Common myeloid progenitor, CD34-positive (primary cell): Measurements from ENCODE around the gene ZNF644.

Experiments
- CTCF ChIA-PET: fragments of 350-600 bp; sonication (Branson Sonifier 250); formaldehyde crosslinking; loops from one replicate; lab custom pipeline; 2021; ENCODE audit warnings: antibody characterized with exemption; lab: Charles Lee
- POLR2A ChIA-PET: fragments of 350-600 bp; sonication (Branson Sonifier 250); formaldehyde crosslinking; loops from one replicate; lab custom pipeline; 2021; ENCODE audit warnings: antibody characterized with exemption; lab: Charles Lee
- DNase-seq, 3 donors: peaks; one replicate each; pipeline versions ENCODE4 v3.0.0 to v3.0.0-alpha.2; 2013
- H3K27ac ChIP-seq, 2 experiments: 1 replicate in 1 of 2; 2 replicates in 1 of 2; pipeline ENCODE4 v1.7.0; 2013; ENCODE audit warnings: inconsistent platforms in 2 of 2, low read length in 2 of 2, mild to moderate bottlenecking in 2 of 2, low read depth in 1 of 2, moderate library complexity in 1 of 2; ENCODE audit not compliant: severe bottlenecking in 2 of 2, insufficient read depth in 1 of 2, poor library complexity in 1 of 2
- H3K27me3 ChIP-seq, 5 experiments: replicated peaks in 2 of 5; 1 replicate in 3 of 5; 2 replicates in 2 of 5; pipeline versions ENCODE4 v1.6.1 to v1.7.0; 2013; ENCODE audit warnings: low read length in 4 of 5, mild to moderate bottlenecking in 2 of 5, moderate library complexity in 2 of 5, inconsistent platforms in 1 of 5; ENCODE audit not compliant: insufficient read depth in 5 of 5, control insufficient read depth in 4 of 5
- H3K36me3 ChIP-seq, 4 experiments: 1 replicate in 2 of 4; 2 replicates in 2 of 4; pipeline versions ENCODE4 v1.6.1 to v1.7.0; 2013; ENCODE audit warnings: low read length in 3 of 4, control low read depth in 1 of 4, mild to moderate bottlenecking in 1 of 4; ENCODE audit not compliant: control insufficient read depth in 4 of 4, insufficient read depth in 4 of 4
- H3K4me1 ChIP-seq, 4 experiments: 1 replicate in 3 of 4; 2 replicates in 1 of 4; pipeline versions ENCODE4 v1.6.1 to v1.7.1; 2013; ENCODE audit warnings: low read length in 3 of 4, mild to moderate bottlenecking in 3 of 4, control low read depth in 1 of 4, inconsistent platforms in 1 of 4, moderate library complexity in 1 of 4; ENCODE audit not compliant: control insufficient read depth in 4 of 4, insufficient read depth in 4 of 4; ENCODE audit errors: control extremely low read depth in 1 of 4
- H3K4me3 ChIP-seq, 7 experiments: 1 replicate in 4 of 7; 2 replicates in 3 of 7; pipeline versions ENCODE4 v1.5.1 to v1.7.0; 2013; ENCODE audit warnings: mild to moderate bottlenecking in 7 of 7, low read length in 6 of 7, moderate library complexity in 6 of 7, inconsistent platforms in 2 of 7, low read depth in 2 of 7, control low read depth in 1 of 7; ENCODE audit not compliant: insufficient read depth in 4 of 7, control insufficient read depth in 1 of 7; ENCODE audit errors: extremely low read depth in 1 of 7
- H3K9me3 ChIP-seq, 5 experiments: 1 replicate in 4 of 5; 2 replicates in 1 of 5; pipeline versions ENCODE4 v1.6.1 to v1.7.1; 2013; ENCODE audit warnings: low read length in 4 of 5, mild to moderate bottlenecking in 2 of 5, inconsistent platforms in 1 of 5, low read depth in 1 of 5, moderate library complexity in 1 of 5; ENCODE audit not compliant: control insufficient read depth in 4 of 5, insufficient read depth in 2 of 5; ENCODE audit errors: control extremely low read depth in 1 of 5
- WGBS: methylation state at CpG from one replicate; pipeline ENCODE4 v1.1.5; 2013; ENCODE audit not compliant: insufficient coverage; 5-methylcytosine and 5-hydroxymethylcytosine counted together

The ZNF644 gene

GRCh38 chr1:90926971-90927370 is 94.9 kb downstream of the ZNF644 start:
- Histone ChIP-seq H3K4me1 (peaks cover 0 to 14% (median 0%) of the 10 kb centered on the region in 4 experiments), H3K36me3 (peaks cover 4 to 19% (median 15%) of the 10 kb centered on the region in 4 experiments), H3K27me3 (no peaks in the 10 kb centered on the region), H3K9me3 (peaks cover 2 to 4% (median 3%) of the 10 kb centered on the region in 5 experiments), H3K27ac (no peak overlapping the region), H3K4me3 (no peak overlapping the region)
- no peak for DNase-seq
- 100% methylated on average over 1 of the region's 3 CpGs for WGBS
- ChIA-PET POLR2A (interaction anchor here (0.6 kb wide), 1 partner anchor 15 kb away, joined by 3 read pairs; no protein-coding TSS in a partner anchor), CTCF (no interaction called here)

GRCh38 chr1:90925928-90926869 is 95.6 kb downstream of the ZNF644 start:
- H3K27me3 ChIP-seq = no peaks in the 10 kb centered on the region
- peak in 2 of 3 donors; percentile 10 to 20 for DNase-seq
- no peak overlapping the region for H3K4me3 ChIP-seq
- peaks cover 0 to 14% (median 0%) of the 10 kb centered on the region in 4 experiments for H3K4me1 ChIP-seq
- H3K9me3 ChIP-seq = peaks cover 2 to 4% (median 3%) of the 10 kb centered on the region in 5 experiments
- whole genome bisulfite sequencing = 83% methylated on average over 1 of the region's 1 CpG
- POLR2A ChIA-PET = no interaction called here
- no peak overlapping the region for H3K27ac ChIP-seq
- CTCF ChIA-PET = no interaction called here
- H3K36me3 ChIP-seq = peaks cover 4 to 19% (median 15%) of the 10 kb centered on the region in 4 experiments

GRCh38 chr1:90924982-90925381 is 96.9 kb downstream of the ZNF644 start:
- peaks cover 0 to 14% (median 0%) of the 10 kb centered on the region in 4 experiments for H3K4me1 ChIP-seq
- H3K4me3 ChIP-seq = no peak overlapping the region
- H3K9me3 ChIP-seq = peaks cover 2 to 4% (median 3%) of the 10 kb centered on the region in 5 experiments
- DNase-seq = no peak
- ChIA-PET POLR2A (no interaction called here), CTCF (interaction anchor here (1.1 to 1.4 kb wide), 2 partner anchors 11 to 31 kb away, joined by 3 to 7 read pairs; no protein-coding TSS in a partner anchor)
- no peak overlapping the region for H3K27ac ChIP-seq
- peaks cover 4 to 19% (median 14%) of the 10 kb centered on the region in 4 experiments for H3K36me3 ChIP-seq
- 100% methylated on average over 1 of the region's 4 CpGs for WGBS
- H3K27me3 ChIP-seq = no peaks in the 10 kb centered on the region

GRCh38 chr1:90922996-90923395 is 98.8 kb downstream of the ZNF644 start:
- WGBS = 100% methylated on average over 1 of the region's 2 CpGs
- no peaks in the 10 kb centered on the region for H3K27me3 ChIP-seq
- peaks cover 0 to 14% (median 3%) of the 10 kb centered on the region in 4 experiments for H3K4me1 ChIP-seq
- H3K36me3 ChIP-seq = peaks cover 0 to 15% (median 13%) of the 10 kb centered on the region in 4 experiments
- ChIA-PET CTCF (interaction anchor here (0.9 to 1.8 kb wide), 2 partner anchors 15 to 103 kb away, joined by 3 to 4 read pairs; no protein-coding TSS in a partner anchor), POLR2A (no interaction called here)
- no peak overlapping the region for H3K4me3 ChIP-seq
- no peak for DNase-seq
- H3K27ac ChIP-seq = no peak overlapping the region
- peaks cover 0 to 4% (median 3%) of the 10 kb centered on the region in 5 experiments for H3K9me3 ChIP-seq

GRCh38 chr1:90922202-90922601 is 99.6 kb downstream of the ZNF644 start:
- peaks cover 0 to 18% (median 13%) of the 10 kb centered on the region in 4 experiments for H3K36me3 ChIP-seq
- ChIA-PET POLR2A (no interaction called here), CTCF (interaction anchor here (0.9 to 1.8 kb wide), 2 partner anchors 16 to 104 kb away, joined by 3 to 4 read pairs; no protein-coding TSS in a partner anchor)
- no peaks in the 10 kb centered on the region for H3K27me3 ChIP-seq
- no CpG with 5 or more reads among the region's 3 CpGs for WGBS
- H3K27ac ChIP-seq = no peak overlapping the region
- peaks cover 0 to 4% (median 3%) of the 10 kb centered on the region in 5 experiments for H3K9me3 ChIP-seq
- no peak overlapping the region for H3K4me3 ChIP-seq
- peaks cover 0 to 14% (median 3%) of the 10 kb centered on the region in 4 experiments for H3K4me1 ChIP-seq
- DNase-seq = no peak

- H3K4me3 ChIP-seq = no peak overlapping the region
- no peaks in the 10 kb centered on the region for H3K9me3 ChIP-seq
- H3K27ac ChIP-seq = no peak overlapping the region
- peaks cover 0 to 9% (median 3%) of the 10 kb centered on the region in 4 experiments for H3K4me1 ChIP-seq
- no peak for DNase-seq
- CTCF ChIA-PET = no interaction called here
- peaks cover 2 to 19% (median 12%) of the 10 kb centered on the region in 4 experiments for H3K36me3 ChIP-seq
- WGBS = 88% methylated on average over 1 of the region's 1 CpG
- no peaks in the 10 kb centered on the region for H3K27me3 ChIP-seq
- POLR2A ChIA-PET = no interaction called here
Measured at GRCh38 chr1:90919900-90920299, 101.9 kb downstream of the ZNF644 start.
